OCI-LY1 (cell line): ENCODE measurements around the gene RIPK4.

Experiments used
- CTCF ChIP-seq: fragments of 200-600 bp; sonication (generic), shearing (Covaris generic); IDR thresholded peaks from 2 replicates; pipeline ENCODE4 v1.5.1; 2017; ENCODE audit warnings: mild to moderate bottlenecking, antibody characterized with exemption, low read length, moderate library complexity, mixed read lengths
- EZH2 ChIP-seq: fragments of 200-600 bp; sonication (generic), shearing (Covaris generic); IDR thresholded peaks from 2 replicates; pipeline ENCODE4 v1.8.0; 2017; ENCODE audit warnings: borderline replicate concordance, mixed run types, mild to moderate bottlenecking, antibody characterized with exemption, low read length, moderate library complexity, mixed read lengths

- TF ChIP-seq CTCF (no peak), EZH2 (no peak)
Observed at GRCh38 chr21:41796476-41797080, 29.7 kb upstream of the RIPK4 start.
